ENCODE data around the gene TBC1D10B.

DNA sequence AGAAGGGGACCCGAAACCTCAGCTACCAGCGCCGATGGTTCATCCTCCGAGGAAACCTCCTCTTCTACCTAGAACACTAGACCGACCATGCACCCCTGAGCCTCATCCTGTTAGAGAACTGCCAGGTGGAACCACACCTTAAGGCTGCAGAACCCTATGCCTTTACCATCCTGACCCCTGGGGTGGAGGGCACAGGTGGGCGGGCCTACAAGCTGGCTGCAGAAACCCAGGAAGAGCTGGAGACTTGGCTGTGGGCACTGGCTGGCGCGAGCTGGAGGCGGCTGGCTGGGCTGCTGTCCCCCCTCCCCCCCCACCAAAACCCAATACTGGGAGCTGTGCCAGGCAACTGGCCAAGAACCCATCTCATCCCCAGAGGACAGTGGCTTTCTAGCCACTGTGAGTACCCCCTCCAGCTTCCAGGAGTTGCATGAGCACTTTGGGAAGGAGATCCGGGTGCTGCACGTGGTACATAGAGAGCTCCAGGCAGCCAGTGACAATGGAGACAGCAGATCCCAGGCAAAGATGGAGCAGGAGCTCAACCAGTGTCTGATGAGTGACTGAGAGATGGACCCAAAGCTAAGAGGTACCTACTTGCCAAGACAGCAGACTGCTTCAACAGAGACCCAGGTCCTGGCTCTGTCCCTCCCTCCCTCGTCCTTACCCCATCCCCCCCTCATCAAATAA lies 13.8 kb downstream of the TBC1D10B start:
- TF ChIP-seq, protein P1, sequence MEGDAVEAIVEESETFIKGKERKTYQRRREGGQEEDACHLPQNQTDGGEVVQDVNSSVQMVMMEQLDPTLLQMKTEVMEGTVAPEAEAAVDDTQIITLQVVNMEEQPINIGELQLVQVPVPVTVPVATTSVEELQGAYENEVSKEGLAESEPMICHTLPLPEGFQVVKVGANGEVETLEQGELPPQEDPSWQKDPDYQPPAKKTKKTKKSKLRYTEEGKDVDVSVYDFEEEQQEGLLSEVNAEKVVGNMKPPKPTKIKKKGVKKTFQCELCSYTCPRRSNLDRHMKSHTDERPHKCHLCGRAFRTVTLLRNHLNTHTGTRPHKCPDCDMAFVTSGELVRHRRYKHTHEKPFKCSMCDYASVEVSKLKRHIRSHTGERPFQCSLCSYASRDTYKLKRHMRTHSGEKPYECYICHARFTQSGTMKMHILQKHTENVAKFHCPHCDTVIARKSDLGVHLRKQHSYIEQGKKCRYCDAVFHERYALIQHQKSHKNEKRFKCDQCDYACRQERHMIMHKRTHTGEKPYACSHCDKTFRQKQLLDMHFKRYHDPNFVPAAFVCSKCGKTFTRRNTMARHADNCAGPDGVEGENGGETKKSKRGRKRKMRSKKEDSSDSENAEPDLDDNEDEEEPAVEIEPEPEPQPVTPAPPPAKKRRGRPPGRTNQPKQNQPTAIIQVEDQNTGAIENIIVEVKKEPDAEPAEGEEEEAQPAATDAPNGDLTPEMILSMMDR (IDR thresholded peaks at IDR 0.05; ENCODE audit: low read depth, low read length): no peak
- no peak for TF ChIP-seq EZH2phosphoT487 (IDR thresholded peaks at IDR 0.05; ENCODE audit: low read depth)

Measured in OCI-LY3 (cell line).